ENCODE measurements around the gene AFMID. TPM values are rescaled to one million over a fixed set of nuclear protein-coding genes. Genes with fewer than 3 reads are reported as not detected.
A peak's percentile ranks its signal among the peaks of the same experiment; 100 is the strongest.

AFMID gene
- total RNA-seq, 1 donor from 2014 or later = 33.6 TPM

GRCh38 chr17:78174346-78174869, 12.8 kb upstream of the AFMID start:
- ATAC-seq (peak; percentile 58), DNase-seq (ENCODE audit: low spot score) (peak; percentile 82)
- intact Hi-C loops (cut with DNase I) = no loop called here

- ATAC-seq = no peak
- intact Hi-C loops (cut with DNase I) = loop anchor here (5.0 kb wide), 1 partner anchor 63 kb away; no protein-coding TSS in a partner anchor
- no peak for DNase-seq (ENCODE audit: low spot score)
Observed at GRCh38 chr17:78174870-78175642, 12.1 kb upstream of the AFMID start.

GRCh38 chr17:78175643-78175981, 11.6 kb upstream of the AFMID start:
- ATAC-seq (no peak), DNase-seq (ENCODE audit: low spot score) (no peak)
- intact Hi-C loops (cut with DNase I) = loop anchor here (5.0 kb wide), 1 partner anchor 63 kb away; no protein-coding TSS in a partner anchor

- ATAC-seq = peak; percentile 34
- peak; percentile 83 for DNase-seq (ENCODE audit: low spot score)
- intact Hi-C loops (cut with DNase I) = loop anchor here (5.0 kb wide), 1 partner anchor 64 kb away; no protein-coding TSS in a partner anchor
Observed at GRCh38 chr17:78176548-78177025, 10.6 kb upstream of the AFMID start.

- no peak for DNase-seq (ENCODE audit: low spot score)
- intact Hi-C loops (cut with DNase I) = loop anchor here (5.0 kb wide), 1 partner anchor 67 kb away; no protein-coding TSS in a partner anchor
- peak; percentile 47 for ATAC-seq
Observed at GRCh38 chr17:78179372-78179771, 7.8 kb upstream of the AFMID start.

GRCh38 chr17:78180083-78180482, 7.1 kb upstream of the AFMID start:
- DNase-seq (ENCODE audit: low spot score) (no peak), ATAC-seq (peak; percentile 21)
- intact Hi-C loops (cut with DNase I) = no loop called here

GRCh38 chr17:78180508-78180907, 6.7 kb upstream of the AFMID start:
- intact Hi-C loops (cut with DNase I) = no loop called here
- DNase-seq (ENCODE audit: low spot score) (no peak), ATAC-seq (no peak)

- intact Hi-C loops (cut with DNase I) = no loop called here
- ATAC-seq (no peak), DNase-seq (ENCODE audit: low spot score) (no peak)
Observed at GRCh38 chr17:78182504-78182903, 4.7 kb upstream of the AFMID start.

GRCh38 chr17:78183916-78184315, 3.2 kb upstream of the AFMID start:
- DNase-seq (ENCODE audit: low spot score) = no peak
- intact Hi-C loops (cut with DNase I) = no loop called here
- ATAC-seq = no peak

- ATAC-seq (no peak), DNase-seq (ENCODE audit: low spot score) (no peak)
- intact Hi-C loops (cut with DNase I) = no loop called here
Observed at GRCh38 chr17:78184351-78184750, 2.8 kb upstream of the AFMID start.

GRCh38 chr17:78184868-78185267, 2.3 kb upstream of the AFMID start:
- no peak for DNase-seq (ENCODE audit: low spot score)
- intact Hi-C loops (cut with DNase I) = no loop called here
- no peak for ATAC-seq

GRCh38 chr17:78185981-78186691, 1.0 kb upstream of the AFMID start:
- DNase-seq (ENCODE audit: low spot score) = no peak
- ATAC-seq = peak; percentile 42
- intact Hi-C loops (cut with DNase I) = no loop called here

- intact Hi-C loops (cut with DNase I) = no loop called here
- ATAC-seq = no peak
- no peak for DNase-seq (ENCODE audit: low spot score)
Observed at GRCh38 chr17:78196716-78197115, 9.6 kb downstream of the AFMID start.

GRCh38 chr17:78197147-78197832, 10.1 kb downstream of the AFMID start:
- ATAC-seq (no peak), DNase-seq (ENCODE audit: low spot score) (no peak)
- intact Hi-C loops (cut with DNase I) = no loop called here

GRCh38 chr17:78200451-78200850, 13.3 kb downstream of the AFMID start:
- DNase-seq (ENCODE audit: low spot score) (no peak), ATAC-seq (no peak)
- intact Hi-C loops (cut with DNase I) = no loop called here

- intact Hi-C loops (cut with DNase I) = no loop called here
- ATAC-seq = no peak
- no peak for DNase-seq (ENCODE audit: low spot score)
Observed at GRCh38 chr17:78202666-78203065, 15.5 kb downstream of the AFMID start.

GRCh38 chr17:78204387-78205123, 17.4 kb downstream of the AFMID start:
- DNase-seq (ENCODE audit: low spot score) (no peak), ATAC-seq (no peak)
- intact Hi-C loops (cut with DNase I) = no loop called here

- peak; percentile 32 for ATAC-seq
- DNase-seq (ENCODE audit: low spot score) = no peak
- intact Hi-C loops (cut with DNase I) = no loop called here
Observed at GRCh38 chr17:78205124-78205775, 18.1 kb downstream of the AFMID start.

Measured in sciatic nerve (tissue), 2 donors.